ENCODE data around the gene MDM4. TPM values are rescaled to one million over a fixed set of nuclear protein-coding genes. Genes with fewer than 3 reads are reported as not detected.
"Not testable (repeated sequence)": the region's sequence is repeated elsewhere in the genome, so short reads cannot be mapped to it uniquely, and the experiment has no call there.

Gene MDM4
- total RNA-seq, 4 donors from 2014 or later: 64.3 to 140 (median 109) TPM

GRCh38 chr1:204550926-204551325 lies 34.7 kb downstream of the MDM4 start:
- intact Hi-C loops (cut with DNase I; ENCODE audit: low total_unique reads): no loop called here
- no peak overlapping the region for H3K27ac ChIP-seq
- peaks cover 0 to 58% (median 23%) of the 10 kb centered on the region in 4 donors for H3K36me3 ChIP-seq
- no peak overlapping the region for H3K4me3 ChIP-seq
- 77 to 92% methylated on average over 1 to 5 of the region's 5 CpGs for WGBS, 2 donors (ENCODE audit: low coverage in 1 of 2)
- peaks cover 0 to 6% (median 0%) of the 10 kb centered on the region in 4 donors for H3K4me1 ChIP-seq
- H3K9me3 ChIP-seq: no peaks in the 10 kb centered on the region
- H3K27me3 ChIP-seq: no peaks in the 10 kb centered on the region
- DNase-seq: no peak
- in situ Hi-C loops (cut with MboI; ENCODE audit: low pct_ligation_motif_present in 1 of 4, low pct_unique_long_range_greater_than_20kb in 1 of 4, low sequenced_read_pairs in 3 of 4): loop anchor here in 3 of 4 donors (25.0 kb wide), 2 partner anchors 211 to 386 kb away; no protein-coding TSS in a partner anchor
- TF ChIP-seq POLR2AphosphoS5 (IDR thresholded peaks at IDR 0.05) (no peak), CTCF (IDR thresholded peaks at IDR 0.05) (no peak), POLR2A (IDR thresholded peaks at IDR 0.05) (no peak), EP300 (IDR thresholded peaks at IDR 0.05; ENCODE audit: low read depth) (no peak)

- H3K27me3 ChIP-seq: no peaks in the 10 kb centered on the region
- 87 to 88% methylated on average over 4 to 7 of the region's 7 CpGs for WGBS, 2 donors (ENCODE audit: low coverage in 1 of 2)
- intact Hi-C loops (cut with DNase I; ENCODE audit: low total_unique reads) (no loop called here), in situ Hi-C loops (cut with MboI; ENCODE audit: low pct_ligation_motif_present in 1 of 4, low pct_unique_long_range_greater_than_20kb in 1 of 4, low sequenced_read_pairs in 3 of 4) (loop anchor here in 3 of 4 donors (25.0 kb wide), 2 partner anchors 206 to 381 kb away; no protein-coding TSS in a partner anchor)
- H3K36me3 ChIP-seq: peaks cover 0 to 12% (median 0%) of the 10 kb centered on the region in 4 donors
- H3K4me3 ChIP-seq: no peak overlapping the region
- no peak for DNase-seq
- H3K9me3 ChIP-seq: no peaks in the 10 kb centered on the region
- TF ChIP-seq CTCF (IDR thresholded peaks at IDR 0.05) (no peak), EP300 (IDR thresholded peaks at IDR 0.05; ENCODE audit: low read depth) (no peak), POLR2AphosphoS5 (IDR thresholded peaks at IDR 0.05) (no peak), POLR2A (IDR thresholded peaks at IDR 0.05) (no peak)
- peaks cover 0 to 6% (median 0%) of the 10 kb centered on the region in 4 donors for H3K4me1 ChIP-seq
- H3K27ac ChIP-seq: no peak overlapping the region
Observed at GRCh38 chr1:204556458-204557052, 40.3 kb downstream of the MDM4 start.

GRCh38 chr1:204558467-204558866 lies 42.3 kb downstream of the MDM4 start:
- intact Hi-C loops (cut with DNase I; ENCODE audit: low total_unique reads): no loop called here
- H3K36me3 ChIP-seq: peaks cover 0 to 7% (median 0%) of the 10 kb centered on the region in 4 donors

GRCh38 chr1:204560002-204560401 lies 43.8 kb downstream of the MDM4 start:
- H3K27ac ChIP-seq; H3K27me3 ChIP-seq; intact Hi-C loops (cut with DNase I; ENCODE audit: low total_unique reads); H3K4me3 ChIP-seq; DNase-seq; H3K9me3 ChIP-seq; H3K4me1 ChIP-seq: not testable (repeated sequence)
- H3K36me3 ChIP-seq: peaks cover 0 to 11% (median 0%) of the 10 kb centered on the region in 4 donors
- in situ Hi-C loops (cut with MboI; ENCODE audit: low pct_ligation_motif_present in 1 of 4, low pct_unique_long_range_greater_than_20kb in 1 of 4, low sequenced_read_pairs in 3 of 4): loop anchor here (10.0 to 25.0 kb wide), 4 partner anchors 202 to 377 kb away; no protein-coding TSS in a partner anchor
- WGBS, 2 donors (ENCODE audit: low coverage in 1 of 2): 85 to 89% methylated on average over 5 to 6 of the region's 6 CpGs

More at GRCh38 chr1:204558467-204558866, 42.3 kb downstream of the MDM4 start:
- Histone ChIP-seq H3K27ac (no peak overlapping the region), H3K4me3 (no peak overlapping the region), H3K27me3 (no peaks in the 10 kb centered on the region), H3K4me1 (peaks cover 0 to 6% (median 0%) of the 10 kb centered on the region in 4 donors), H3K9me3 (no peaks in the 10 kb centered on the region)
- WGBS, 2 donors (ENCODE audit: low coverage in 1 of 2): 60 to 91% methylated on average over 1 to 2 of the region's 2 CpGs
- TF ChIP-seq POLR2A (IDR thresholded peaks at IDR 0.05) (no peak), EP300 (IDR thresholded peaks at IDR 0.05; ENCODE audit: low read depth) (no peak), POLR2AphosphoS5 (IDR thresholded peaks at IDR 0.05) (no peak), CTCF (IDR thresholded peaks at IDR 0.05) (no peak)
- no peak for DNase-seq
- in situ Hi-C loops (cut with MboI; ENCODE audit: low pct_ligation_motif_present in 1 of 4, low pct_unique_long_range_greater_than_20kb in 1 of 4, low sequenced_read_pairs in 3 of 4): loop anchor here in 3 of 4 donors (25.0 kb wide), 2 partner anchors 204 to 379 kb away; no protein-coding TSS in a partner anchor

Data from transverse colon (tissue), 4 donors.